Retina (tissue), 1 donor: ENCODE measurements around the gene ATP2C2.

Experiments
- DNase-seq: peaks from one replicate; pipeline ENCODE4 v3.0.0-alpha.2; 2016

Gene ATP2C2

GRCh38 chr16:84481051-84481735, 112.9 kb downstream of the ATP2C2 start:
- no peak for DNase-seq

- DNase-seq: peak; percentile 20
Observed at GRCh38 chr16:84482001-84482891, 113.9 kb downstream of the ATP2C2 start.

- DNase-seq: no peak
Observed at GRCh38 chr16:84482951-84483881, 114.9 kb downstream of the ATP2C2 start.

GRCh38 chr16:84483882-84484565, 115.7 kb downstream of the ATP2C2 start:
- no peak for DNase-seq

GRCh38 chr16:84484579-84485254, 116.4 kb downstream of the ATP2C2 start:
- DNase-seq: peak; percentile 66

GRCh38 chr16:84485255-84486010, 117.1 kb downstream of the ATP2C2 start:
- DNase-seq: no peak

- no peak for DNase-seq
Observed at GRCh38 chr16:84486126-84486525, 117.8 kb downstream of the ATP2C2 start.

- DNase-seq: no peak
Observed at GRCh38 chr16:84486551-84487235, 118.4 kb downstream of the ATP2C2 start.

GRCh38 chr16:84487358-84487757, 119.0 kb downstream of the ATP2C2 start:
- no peak for DNase-seq

- no peak for DNase-seq
Observed at GRCh38 chr16:84489131-84489530, 120.8 kb downstream of the ATP2C2 start.

- DNase-seq: no peak
Observed at GRCh38 chr16:84495506-84495905, 127.2 kb downstream of the ATP2C2 start.

- no peak for DNase-seq
Observed at GRCh38 chr16:84496991-84497390, 128.7 kb downstream of the ATP2C2 start.

- peak; percentile 68 for DNase-seq
Observed at GRCh38 chr16:84497418-84498222, 129.3 kb downstream of the ATP2C2 start.

GRCh38 chr16:84498223-84498610, 129.9 kb downstream of the ATP2C2 start:
- no peak for DNase-seq

- no peak for DNase-seq
Observed at GRCh38 chr16:84498859-84499620, 130.7 kb downstream of the ATP2C2 start.

GRCh38 chr16:84499638-84500037, 131.3 kb downstream of the ATP2C2 start:
- no peak for DNase-seq

- DNase-seq: no peak
Observed at GRCh38 chr16:84500531-84500930, 132.2 kb downstream of the ATP2C2 start.

GRCh38 chr16:84501077-84501735, 132.9 kb downstream of the ATP2C2 start:
- DNase-seq: no peak
